K562 (cell line): ENCODE results near the gene PIGV. TPM values are rescaled to one million over a fixed set of nuclear protein-coding genes. Genes with fewer than 3 reads are reported as not detected.

Source experiments
- ADNP ChIP-seq: fragments of 200-800 bp; sonication (Bioruptor generic); IDR thresholded peaks from 2 replicates; pipeline ENCODE4 v1.6.1; 2016; ENCODE audit warnings: missing genetic modification characterization, missing compliant biosample characterization
- ATF3 ChIP-seq, 2 experiments: fragments of 450-650 bp in 1 of 2; sonication (generic) in 1 of 2; formaldehyde crosslinking in 1 of 2; IDR thresholded peaks in 1 of 2; conservative IDR thresholded peaks in 1 of 2; 2 replicates each; pipeline versions ENCODE4 v1.6.1 to v1.8.1; 2016 to 2023; ENCODE audit warnings: mild to moderate bottlenecking in 2 of 2, moderate library complexity in 2 of 2, inconsistent platforms in 1 of 2, missing genetic modification reagents in 1 of 2
- E2F4 ChIP-seq: sonication (generic); formaldehyde crosslinking; IDR thresholded peaks from 2 replicates; pipeline ENCODE4 v1.8.0; 2022; ENCODE audit warnings: mild to moderate bottlenecking, low read depth, missing genetic modification reagents
- E2F6 ChIP-seq, 2 experiments: IDR thresholded peaks; 2 replicates each; pipeline ENCODE4 v1.6.1; 2011; ENCODE audit warnings: borderline replicate concordance in 1 of 2, control low read depth in 1 of 2, low read depth in 1 of 2, low read length in 1 of 2, mild to moderate bottlenecking in 1 of 2, mixed read lengths in 1 of 2, moderate library complexity in 1 of 2; ENCODE audit not compliant: insufficient read depth in 1 of 2, insufficient read length in 1 of 2, poor library complexity in 1 of 2, severe bottlenecking in 1 of 2; ENCODE audit errors: extremely low read depth in 1 of 2
- HMBOX1 ChIP-seq: sonication (generic); IDR thresholded peaks from 2 replicates; pipeline ENCODE4 v1.6.1; 2016
- KDM4B ChIP-seq, 2 experiments: fragments of 450-650 bp in 1 of 2; sonication (generic) in 1 of 2; IDR thresholded peaks; 2 replicates each; pipeline ENCODE4 v1.6.1; 2016 to 2017; ENCODE audit warnings: borderline replicate concordance in 2 of 2, antibody characterized with exemption in 1 of 2, low read depth in 1 of 2, mild to moderate bottlenecking in 1 of 2
- MAX ChIP-seq: sonication (generic); formaldehyde crosslinking; IDR thresholded peaks from 2 replicates; pipeline ENCODE4 v1.9.0; 2022; ENCODE audit warnings: mild to moderate bottlenecking, missing genetic modification reagents
- MNT ChIP-seq, 2 experiments: fragments of 450-650 bp; conservative IDR thresholded peaks; 2 replicates each; pipeline ENCODE4 v1.6.1; 2017; ENCODE audit warnings: mild to moderate bottlenecking in 2 of 2, moderate library complexity in 2 of 2
- NCOA2 ChIP-seq, 2 experiments: fragments of 450-650 bp; IDR thresholded peaks; 2 replicates each; pipeline ENCODE4 v1.6.1; 2018; ENCODE audit warnings: mild to moderate bottlenecking in 2 of 2, moderate library complexity in 1 of 2; ENCODE audit not compliant: partially characterized antibody in 2 of 2
- RAD21 ChIP-seq, 2 experiments: fragments of 250-450 bp in 1 of 2; fragments of 450-650 bp in 1 of 2; sonication (Bioruptor Pico) in 1 of 2; formaldehyde crosslinking in 1 of 2; IDR thresholded peaks in 1 of 2; conservative IDR thresholded peaks in 1 of 2; 2 replicates each; pipeline versions ENCODE4 v1.4.0 to v1.8.0; 2020 to 2022; ENCODE audit warnings: mild to moderate bottlenecking in 2 of 2, moderate library complexity in 1 of 2
- SMC3 ChIP-seq: conservative IDR thresholded peaks from 2 replicates; pipeline ENCODE4 v1.6.1; 2011; ENCODE audit warnings: low read depth, low read length, improper control_type of control experiment; ENCODE audit not compliant: insufficient read depth
- SRSF9 ChIP-seq: fragments of 200-400 bp; formaldehyde crosslinking; IDR thresholded peaks from 2 replicates; pipeline ENCODE4 v1.6.1; 2017; ENCODE audit warnings: low read depth, low read length, borderline replicate concordance
- TAF7 ChIP-seq: fragments of 450-650 bp; IDR thresholded peaks from 2 replicates; pipeline ENCODE4 v1.6.1; 2016; ENCODE audit warnings: missing genetic modification characterization, missing compliant biosample characterization
- TCF7L2 ChIP-seq: fragments of 150-350 bp; IDR thresholded peaks from 2 replicates; pipeline ENCODE4 v1.6.1; 2016; ENCODE audit warnings: low read depth, mild to moderate bottlenecking, low read length, moderate library complexity
- ZNF449 ChIP-seq: fragments of 250-450 bp; sonication (Bioruptor Pico); IDR thresholded peaks from 2 replicates; pipeline ENCODE4 v1.8.0; 2022; ENCODE audit warnings: moderate library complexity, mild to moderate bottlenecking, inconsistent platforms
- polyA plus RNA-seq, 8 experiments: library from polyadenylated mRNA; depleted of rRNA in 4 of 8; stranded (reverse) in 5 of 8; unstranded in 3 of 8; fragments of >200 nt; fragmentation: Nextera tagmentation in 2 of 8; fragmentation: Illumina TruSeq in 1 of 8; extraction: Ambion mirVana in 2 of 8; extraction: Trizol in 1 of 8; gene quantifications; 2 replicates each; pipeline versions ENCODE4 v1.2.1 to v1.2.3, GENCODE V29; 2011 to 2014; ENCODE audit warnings: inconsistent platforms in 1 of 8, missing spikeins in 1 of 8
- total RNA-seq, 7 experiments: library from RNA; depleted of rRNA in 6 of 7; stranded (reverse); fragments of >200 nt in 6 of 7; fragmentation: Illumina TruSeq in 2 of 7; extraction: Trizol in 2 of 7; gene quantifications; 2 replicates each; pipeline versions ENCODE4 v1.2.1 to v1.2.3, GENCODE V29; 2011 to 2021; ENCODE audit warnings: low replicate concordance in 1 of 7

PIGV gene
- total and polyA plus RNA-seq, 9 of the 15 experiments (the other 6 are each of a cell fraction or from before 2014, with no cell fraction given) = 8.4 to 21.8 (median 11.7) TPM

GRCh38 chr1:26786437-26787380 lies 1.0 kb upstream of the PIGV start (continued):
- TF ChIP-seq SMC3 (0 out of 2 replicates have a peak, but pooled peaks have one; percentile 18), ADNP (no peak), RAD21 (CRISPR knock-in tag; conservative IDR thresholded peaks at IDR 0.05 in 1 of 2, IDR thresholded peaks at IDR 0.05 in 1 of 2) (peak in 1 of 2 experiments; percentile 39; a peak in 3 of 4 replicates), E2F4 (CRISPR knock-in tag) (no peak), SRSF9 (no peak), TAF7 (tag) (peak; percentile 15; the same call in 1 of the 2 replicates), ZNF449 (CRISPR knock-in tag) (peak; percentile 5; the same call in 1 of the 2 replicates), KDM4B (IDR thresholded peaks at IDR 0.05; ENCODE audit: borderline replicate concordance in 2 of 2, low read depth in 1 of 2) (no peak), HMBOX1 (peak; percentile 97), MNT (conservative IDR thresholded peaks at IDR 0.05) (peak; percentile 47 to 71; a peak in 3 of 4 replicates), E2F6 (IDR thresholded peaks at IDR 0.05; ENCODE audit: borderline replicate concordance in 1 of 2, extremely low read depth in 1 of 2, insufficient read depth in 1 of 2, insufficient read length in 1 of 2, low read depth in 1 of 2, low read length in 1 of 2, poor library complexity in 1 of 2, severe bottlenecking in 1 of 2) (peak; percentile 33 to 73), TCF7L2 (no peak), ATF3 (IDR thresholded peaks at IDR 0.05) (no peak; the same call in 1 of the 2 replicates), ATF3 (CRISPR knock-in tag; conservative IDR thresholded peaks at IDR 0.05) (no peak), NCOA2 (IDR thresholded peaks at IDR 0.05; ENCODE audit: partially characterized antibody in 2 of 2) (no peak), MAX (0 out of 2 replicates have a peak, but pooled peaks have one; percentile 65)
